HEK293 (cell line): ENCODE results near the gene ZNF311.

Experiments used
- CTCF ChIP-seq: fragments of 450-650 bp; formaldehyde crosslinking; IDR thresholded peaks from 2 replicates; pipeline ENCODE4 v1.5.1; 2016; ENCODE audit warnings: missing biosample characterization, missing genetic modification characterization
- HOXC10 ChIP-seq: sonication (generic); formaldehyde crosslinking; IDR thresholded peaks from 2 replicates; pipeline ENCODE4 v1.8.1; 2023; ENCODE audit warnings: mild to moderate bottlenecking, missing genetic modification reagents
- KLF1 ChIP-seq: fragments of 450-650 bp; formaldehyde crosslinking; IDR thresholded peaks from 2 replicates; pipeline ENCODE4 v1.5.1; 2016; ENCODE audit warnings: missing biosample characterization, missing genetic modification characterization
- SETDB1 ChIP-seq: IDR thresholded peaks from one replicate; pipeline ENCODE4 v1.6.1; 2017; ENCODE audit warnings: mild to moderate bottlenecking, low read length, moderate library complexity, mixed read lengths; ENCODE audit not compliant: insufficient read length
- SP2 ChIP-seq: fragments of 450-650 bp; formaldehyde crosslinking; IDR thresholded peaks from 2 replicates; pipeline ENCODE4 v1.5.1; 2016; ENCODE audit warnings: missing biosample characterization, missing genetic modification characterization
- TCF7L2 ChIP-seq: IDR thresholded peaks from 2 replicates; pipeline ENCODE4 v1.6.1; 2011; ENCODE audit warnings: low read depth, mild to moderate bottlenecking, inconsistent platforms, low read length, moderate library complexity, borderline replicate concordance
- TSHZ1 ChIP-seq: fragments of 450-650 bp; formaldehyde crosslinking; IDR thresholded peaks from 2 replicates; pipeline ENCODE4 v1.5.1; 2016; ENCODE audit warnings: missing biosample characterization, missing genetic modification characterization, borderline replicate concordance
- ZNF174 ChIP-seq: fragments of 450-650 bp; formaldehyde crosslinking; IDR thresholded peaks from 2 replicates; pipeline ENCODE4 v1.5.0; 2017; ENCODE audit warnings: missing biosample characterization, mild to moderate bottlenecking, missing genetic modification characterization
- ZNF311 ChIP-seq: fragments of 450-650 bp; formaldehyde crosslinking; IDR thresholded peaks from 2 replicates; pipeline ENCODE4 v1.5.1; 2017; ENCODE audit warnings: missing biosample characterization, missing genetic modification characterization, borderline replicate concordance
- ZNF324 ChIP-seq: fragments of 450-650 bp; formaldehyde crosslinking; IDR thresholded peaks from 2 replicates; pipeline ENCODE4 v1.5.1; 2016; ENCODE audit warnings: missing biosample characterization, missing genetic modification characterization
- ZNF433 ChIP-seq: fragments of 450-650 bp; formaldehyde crosslinking; IDR thresholded peaks from 2 replicates; pipeline ENCODE4 v1.5.1; 2016; ENCODE audit warnings: missing biosample characterization, missing genetic modification characterization, low read depth
- ZNF514 ChIP-seq: fragments of 450-650 bp; formaldehyde crosslinking; IDR thresholded peaks from 2 replicates; pipeline ENCODE4 v1.5.1; 2016; ENCODE audit warnings: missing biosample characterization, missing genetic modification characterization
- ZNF518A ChIP-seq: fragments of 450-650 bp; formaldehyde crosslinking; conservative IDR thresholded peaks from 2 replicates; pipeline ENCODE4 v1.5.1; 2016; ENCODE audit warnings: low read depth, missing biosample characterization, missing genetic modification characterization
- ZNF529 ChIP-seq: fragments of 450-650 bp; formaldehyde crosslinking; IDR thresholded peaks from 2 replicates; pipeline ENCODE4 v1.5.1; 2017; ENCODE audit warnings: missing genetic modification characterization, missing biosample characterization; ENCODE audit not compliant: insufficient replicate concordance

- TF ChIP-seq CTCF (no peak), HOXC10 (CRISPR knock-in tag) (no peak), ZNF518A (tag by site-specific recombination) (no peak), ZNF311 (tag by site-specific recombination) (no peak), ZNF324 (tag by site-specific recombination) (no peak), ZNF529 (tag by site-specific recombination) (no peak), KLF1 (tag by site-specific recombination) (no peak), TCF7L2 (no peak), TSHZ1 (tag by site-specific recombination) (no peak), SP2 (tag by site-specific recombination) (no peak), SETDB1 (no peak), ZNF433 (no peak), ZNF174 (tag by site-specific recombination) (no peak), ZNF514 (no peak)
These were observed 9.9 kb upstream of the ZNF311 start for GRCh38 chr6:29014729-29015608.
